Hepatocyte (in vitro differentiated cells): ENCODE measurements around the gene PRR35. TPM values are rescaled to one million over a fixed set of nuclear protein-coding genes. Genes with fewer than 3 reads are reported as not detected.

ENCODE experiments used
- DNase-seq: peaks from one replicate; pipeline ENCODE4 v3.0.0-alpha.2; 2016; ENCODE audit warnings: low spot score
- H2AFZ ChIP-seq: fragments of 200-600 bp; sonication (generic); 2 replicates; pipeline ENCODE4 v1.6.0; 2016; ENCODE audit warnings: antibody characterized with exemption, mild to moderate bottlenecking
- H3K27ac ChIP-seq: fragments of 200-600 bp; sonication (generic); 2 replicates; pipeline ENCODE4 v1.5.1; 2016; ENCODE audit warnings: mild to moderate bottlenecking
- H3K27me3 ChIP-seq: fragments of 200-600 bp; sonication (generic); 2 replicates; pipeline ENCODE4 v1.6.1; 2016
- H3K36me3 ChIP-seq: fragments of 200-600 bp; sonication (generic); replicated peaks from 2 replicates; pipeline ENCODE4 v1.5.1; 2016; ENCODE audit warnings: low read depth; ENCODE audit not compliant: insufficient read depth
- H3K4me1 ChIP-seq: fragments of 200-600 bp; sonication (generic); 2 replicates; pipeline ENCODE4 v1.5.1; 2016; ENCODE audit warnings: mild to moderate bottlenecking, moderate library complexity; ENCODE audit not compliant: insufficient read depth
- H3K4me2 ChIP-seq: fragments of 200-600 bp; sonication (generic); 2 replicates; pipeline ENCODE4 v1.6.0; 2016
- H3K4me3 ChIP-seq: fragments of 200-600 bp; sonication (generic); 2 replicates; pipeline ENCODE4 v1.5.1; 2016; ENCODE audit warnings: mild to moderate bottlenecking
- H3K79me2 ChIP-seq: fragments of 200-600 bp; sonication (generic); 2 replicates; pipeline ENCODE4 v1.6.0; 2017; ENCODE audit warnings: mild to moderate bottlenecking
- H3K9me2 ChIP-seq: fragments of 200-600 bp; sonication (generic); replicated peaks from 2 replicates; pipeline ENCODE4 v1.6.0; 2017; ENCODE audit warnings: mild to moderate bottlenecking; ENCODE audit not compliant: insufficient read depth
- H3K9me3 ChIP-seq: fragments of 200-600 bp; sonication (generic); 2 replicates; pipeline ENCODE4 v1.5.1; 2016; ENCODE audit warnings: low read depth, mild to moderate bottlenecking
- H4K20me1 ChIP-seq: fragments of 200-600 bp; sonication (generic); 2 replicates; pipeline ENCODE4 v1.6.0; 2016; ENCODE audit warnings: mild to moderate bottlenecking; ENCODE audit not compliant: insufficient read depth, poor library complexity, severe bottlenecking
- CTCF ChIP-seq: fragments of 200-600 bp; sonication (generic); IDR thresholded peaks from 2 replicates; pipeline ENCODE4 v1.5.1; 2016; ENCODE audit warnings: antibody characterized with exemption, mild to moderate bottlenecking; ENCODE audit not compliant: poor library complexity
- EZH2 ChIP-seq: fragments of 200-600 bp; sonication (generic); IDR thresholded peaks from 2 replicates; pipeline ENCODE4 v1.6.1; 2016; ENCODE audit warnings: antibody characterized with exemption, mild to moderate bottlenecking, borderline replicate concordance
- EZH2phosphoT487 ChIP-seq: fragments of 200-600 bp; sonication (generic); IDR thresholded peaks from one replicate; pipeline ENCODE4 v1.6.1; 2018; ENCODE audit warnings: antibody characterized with exemption, mild to moderate bottlenecking, low read depth, moderate library complexity; ENCODE audit not compliant: unreplicated experiment, severe bottlenecking
- WGBS: methylation state at CpG from one replicate; pipeline ENCODE4 v1.1.6; 2016; ENCODE audit warnings: low lambda C conversion rate; ENCODE audit errors: missing lambda C conversion rate; 5-methylcytosine and 5-hydroxymethylcytosine counted together
- polyA plus RNA-seq: library from polyadenylated mRNA; unstranded; fragments of >200 nt; fragmentation: Nextera tagmentation; extraction: Ambion mirVana; gene quantifications from 2 replicates; pipeline ENCODE4 v1.2.1, GENCODE V29; 2016
- total RNA-seq: library from RNA; depleted of rRNA; stranded (reverse); fragments of >200 nt; gene quantifications from 2 replicates; pipeline ENCODE4 v1.2.3, GENCODE V29; 2014

PRR35 gene
- total and polyA plus RNA-seq, 2 experiments from 2014 or later = not detected

- no peak for TF ChIP-seq EZH2
- TF ChIP-seq CTCF = no peak
- no peak for TF ChIP-seq EZH2phosphoT487
- no peak overlapping the region for H2AFZ ChIP-seq
- no peak overlapping the region for H3K27ac ChIP-seq
- peaks cover 6% of the 10 kb centered on the region for H3K27me3 ChIP-seq
- 97% methylated on average over 31 of the region's 33 CpGs for WGBS
- H3K4me1 ChIP-seq = no peaks in the 10 kb centered on the region
- H3K4me3 ChIP-seq = no peak overlapping the region
- H3K9me2 ChIP-seq = no peaks in the 10 kb centered on the region
- H3K4me2 ChIP-seq = no peak overlapping the region
- H3K79me2 ChIP-seq = no peaks in the 10 kb centered on the region
- H3K9me3 ChIP-seq = no peaks in the 10 kb centered on the region
- no peaks in the 10 kb centered on the region for H3K36me3 ChIP-seq
- no peaks in the 10 kb centered on the region for H4K20me1 ChIP-seq
- no peak for DNase-seq
Measured at GRCh38 chr16:553601-554296, 6.4 kb upstream of the PRR35 start.

- no peak overlapping the region for H2AFZ ChIP-seq
- no peak overlapping the region for H3K4me2 ChIP-seq
- TF ChIP-seq EZH2 = no peak
- TF ChIP-seq CTCF = no peak
- TF ChIP-seq EZH2phosphoT487 = no peak
- H3K9me3 ChIP-seq = no peaks in the 10 kb centered on the region
- peaks cover 11% of the 10 kb centered on the region for H3K27me3 ChIP-seq
- no peaks in the 10 kb centered on the region for H3K9me2 ChIP-seq
- H4K20me1 ChIP-seq = no peaks in the 10 kb centered on the region
- no peak overlapping the region for H3K27ac ChIP-seq
- H3K79me2 ChIP-seq = no peaks in the 10 kb centered on the region
- H3K4me1 ChIP-seq = no peaks in the 10 kb centered on the region
- H3K4me3 ChIP-seq = no peak overlapping the region
- WGBS = 88% methylated on average over 11 of the region's 11 CpGs
- DNase-seq = no peak
- H3K36me3 ChIP-seq = no peaks in the 10 kb centered on the region
Measured at GRCh38 chr16:554297-554621, 5.9 kb upstream of the PRR35 start.

GRCh38 chr16:554640-555365 lies 5.4 kb upstream of the PRR35 start:
- TF ChIP-seq EZH2phosphoT487 (no peak), EZH2 (no peak), CTCF (no peak)
- no peak for DNase-seq
- no peaks in the 10 kb centered on the region for H3K4me1 ChIP-seq
- no peak overlapping the region for H3K4me3 ChIP-seq
- no peak overlapping the region for H3K27ac ChIP-seq
- H3K4me2 ChIP-seq = no peak overlapping the region
- no peaks in the 10 kb centered on the region for H3K9me3 ChIP-seq
- H3K27me3 ChIP-seq = peaks cover 17% of the 10 kb centered on the region
- no peaks in the 10 kb centered on the region for H3K36me3 ChIP-seq
- H3K79me2 ChIP-seq = no peaks in the 10 kb centered on the region
- H3K9me2 ChIP-seq = no peaks in the 10 kb centered on the region
- H4K20me1 ChIP-seq = no peaks in the 10 kb centered on the region
- 88% methylated on average over 26 of the region's 54 CpGs for WGBS
- H2AFZ ChIP-seq = no peak overlapping the region
